Breast epithelium (tissue), 3 donors: Measurements from ENCODE around the gene KRTAP10-1.

Experiments used
- CTCF ChIP-seq, 3 donors: fragments of 450-650 bp; IDR thresholded peaks; one replicate each; pipeline ENCODE4 v1.5.1; 2016 to 2017; ENCODE audit warnings: antibody characterized with exemption in 3 of 3, mild to moderate bottlenecking in 3 of 3, moderate library complexity in 3 of 3
- POLR2AphosphoS5 ChIP-seq, 3 donors: sonication (generic); formaldehyde crosslinking; IDR thresholded peaks; one replicate each; pipeline ENCODE4 v1.6.1; 2017; ENCODE audit warnings: antibody characterized with exemption in 3 of 3

GRCh38 chr21:44567481-44568171 lies 27.6 kb upstream of the KRTAP10-1 start:
- TF ChIP-seq CTCF (IDR thresholded peaks at IDR 0.05) (no peak), POLR2AphosphoS5 (IDR thresholded peaks at IDR 0.05) (no peak)
